HCT116 (cell line): ENCODE measurements around the gene CXXC5. TPM values are rescaled to one million over a fixed set of nuclear protein-coding genes. Genes with fewer than 3 reads are reported as not detected.
A peak's percentile ranks its signal among the peaks of the same experiment; 100 is the strongest.

ENCODE experiments used
- ATAC-seq: fragments of 200-7000 bp; cut with Tn5 transposase; 2 replicates; pipeline ENCODE4 v1.9.1; 2020; ENCODE audit warnings: mild to moderate bottlenecking, moderate library complexity
- BruUV-seq: library from RNA; stranded (reverse); fragments of 400-500 nt; replicated peaks from 2 replicates; lab custom pipeline; 2021; lab: Mats Ljungman, UMichigan
- CTCF ChIA-PET: fragments of 300-600 bp; sonication (Branson Sonifier 250); formaldehyde crosslinking; loops from one replicate; lab custom pipeline; 2021; ENCODE audit warnings: antibody characterized with exemption; lab: Charles Lee
- POLR2A ChIA-PET: fragments of 300-600, 350-600 bp; sonication (Branson Sonifier 250); formaldehyde crosslinking; loops from one replicate; lab custom pipeline; 2021; ENCODE audit warnings: antibody characterized with exemption; lab: Charles Lee
- RAD21 ChIA-PET, 2 experiments: fragments of 300-600 bp; sonication (Branson Sonifier 250); formaldehyde crosslinking; loops; one replicate each; lab custom pipeline; 2023; ENCODE audit warnings: low total read pairs in 2 of 2; ENCODE audit not compliant: uncharacterized antibody in 2 of 2, unreplicated experiment in 2 of 2, low non-redundant PET in 1 of 2; lab: Charles Lee
- DNase-seq: peaks from one replicate; pipeline ENCODE4 v3.0.0-alpha.2; 2010; ENCODE audit warnings: low read depth, low spot score
- H2AFZ ChIP-seq: fragments of 200-600 bp; shearing (Covaris generic), sonication (generic); 2 replicates; pipeline ENCODE4 v1.6.1; 2017; ENCODE audit warnings: low read depth, mixed run types, mixed read lengths, antibody characterized with exemption, low read length; ENCODE audit not compliant: poor library complexity, severe bottlenecking
- H3K27ac ChIP-seq: 2 replicates; pipeline ENCODE4 v1.5.1; 2012; ENCODE audit warnings: low read depth, low read length
- H3K27me3 ChIP-seq: fragments of 200-600 bp; sonication (generic); 2 replicates; pipeline ENCODE4 v1.6.1; 2016; ENCODE audit warnings: mixed run types, low read length, mixed read lengths; ENCODE audit not compliant: insufficient read depth
- H3K36me3 ChIP-seq, 2 experiments: fragments of 200-500 bp in 1 of 2; fragments of 200-600 bp in 1 of 2; sonication (Bioruptor generic) in 1 of 2; sonication (generic) in 1 of 2; 2 replicates each; pipeline versions ENCODE4 v1.5.1 to v1.6.1; 2014 to 2016; ENCODE audit warnings: low read length in 2 of 2, inconsistent platforms in 1 of 2, mixed read lengths in 1 of 2, mixed run types in 1 of 2; ENCODE audit not compliant: insufficient read depth in 2 of 2, control insufficient read depth in 1 of 2
- H3K4me1 ChIP-seq, 2 experiments: fragments of 200-600 bp in 1 of 2; sonication (generic) in 1 of 2; 2 replicates each; pipeline versions ENCODE4 v1.5.1 to v1.6.1; 2012 to 2017; ENCODE audit warnings: low read length in 2 of 2, inconsistent platforms in 1 of 2, mild to moderate bottlenecking in 1 of 2, mixed read lengths in 1 of 2, mixed run types in 1 of 2, moderate library complexity in 1 of 2; ENCODE audit not compliant: insufficient read depth in 2 of 2, control insufficient read depth in 1 of 2
- H3K4me2 ChIP-seq: fragments of 200-600 bp; sonication (generic); 2 replicates; pipeline ENCODE4 v1.6.1; 2017; ENCODE audit warnings: mixed run types, low read length, mixed read lengths
- H3K4me3 ChIP-seq, 2 experiments: fragments of 200-600 bp in 1 of 2; sonication (generic) in 1 of 2; replicated peaks in 1 of 2; 2 replicates each; pipeline ENCODE4 v1.5.1; 2011 to 2016; ENCODE audit warnings: low read length in 2 of 2, control low read depth in 1 of 2, low read depth in 1 of 2, mild to moderate bottlenecking in 1 of 2, mixed read lengths in 1 of 2, mixed run types in 1 of 2
- H3K79me2 ChIP-seq: fragments of 200-600 bp; sonication (generic); 2 replicates; pipeline ENCODE4 v1.6.1; 2017; ENCODE audit warnings: mild to moderate bottlenecking, mixed run types, low read length, moderate library complexity, mixed read lengths; ENCODE audit not compliant: insufficient read depth
- H3K9ac ChIP-seq: fragments of 200-600 bp; sonication (generic); 2 replicates; pipeline ENCODE4 v1.6.1; 2016; ENCODE audit warnings: low read length, mixed read lengths
- H3K9me2 ChIP-seq: fragments of 200-600 bp; sonication (generic), shearing (Covaris generic); 2 replicates; pipeline ENCODE4 v1.6.1; 2017; ENCODE audit warnings: mixed run types, mild to moderate bottlenecking, moderate library complexity; ENCODE audit not compliant: insufficient read depth
- H3K9me3 ChIP-seq, 2 experiments: fragments of 200-500 bp in 1 of 2; fragments of 200-600 bp in 1 of 2; sonication (Bioruptor generic) in 1 of 2; sonication (generic) in 1 of 2; 2 replicates each; pipeline ENCODE4 v1.6.1; 2014 to 2017; ENCODE audit warnings: low read length in 2 of 2, mixed read lengths in 2 of 2, inconsistent platforms in 1 of 2, low read depth in 1 of 2, mild to moderate bottlenecking in 1 of 2, mixed run types in 1 of 2, moderate library complexity in 1 of 2; ENCODE audit not compliant: control insufficient read depth in 1 of 2, insufficient read depth in 1 of 2
- H4K20me1 ChIP-seq: fragments of 200-600 bp; sonication (generic), shearing (Covaris generic); 2 replicates; pipeline ENCODE4 v1.6.1; 2017; ENCODE audit warnings: mixed run types, mild to moderate bottlenecking, moderate library complexity; ENCODE audit not compliant: insufficient read depth
- EZH2 ChIP-seq: fragments of 200-600 bp; sonication (generic); IDR thresholded peaks from 2 replicates; pipeline ENCODE4 v1.6.1; 2017; ENCODE audit warnings: antibody characterized with exemption, mixed run types
- EZH2phosphoT487 ChIP-seq: fragments of 200-600 bp; IDR thresholded peaks from 2 replicates; pipeline ENCODE4 v1.6.1; 2018; ENCODE audit warnings: antibody characterized with exemption, borderline replicate concordance
- POLR2AphosphoS5 ChIP-seq: IDR thresholded peaks from 2 replicates; pipeline ENCODE4 v1.6.1; 2011; ENCODE audit warnings: mild to moderate bottlenecking, low read depth, low read length, moderate library complexity
- SIN3A ChIP-seq: IDR thresholded peaks from 2 replicates; pipeline ENCODE4 v1.6.1; 2012; ENCODE audit warnings: low read depth
- YY1 ChIP-seq: IDR thresholded peaks from 2 replicates; pipeline ENCODE4 v1.6.1; 2011; ENCODE audit warnings: low read length, low read depth, moderate library complexity, mild to moderate bottlenecking; ENCODE audit not compliant: insufficient replicate concordance; ENCODE audit errors: extremely low read depth
- ZFX ChIP-seq: fragments of 450-650 bp; IDR thresholded peaks from 2 replicates; pipeline ENCODE4 v1.6.1; 2017
- intact Hi-C: fragments of 100-400 bp; cut with micrococcal nuclease; formaldehyde crosslinking; loops from 2 replicates; pipeline ENCODE4 v1.10.0; 2022
- total RNA-seq: library from RNA; stranded (reverse); gene quantifications from one replicate; pipeline ENCODE4 v1.2.1, GENCODE V29; 2021; ENCODE audit not compliant: unreplicated experiment
- TF ChIP-seq, protein P1 (sequence below): IDR thresholded peaks from 2 replicates; pipeline ENCODE4 v1.6.1; 2012
- TF ChIP-seq, protein P2 (sequence below): IDR thresholded peaks from 2 replicates; pipeline ENCODE4 v1.6.1; 2012; ENCODE audit warnings: low read depth

CXXC5 gene
- total RNA-seq, 1 experiment from 2014 or later, result 43.1 TPM

DNA sequence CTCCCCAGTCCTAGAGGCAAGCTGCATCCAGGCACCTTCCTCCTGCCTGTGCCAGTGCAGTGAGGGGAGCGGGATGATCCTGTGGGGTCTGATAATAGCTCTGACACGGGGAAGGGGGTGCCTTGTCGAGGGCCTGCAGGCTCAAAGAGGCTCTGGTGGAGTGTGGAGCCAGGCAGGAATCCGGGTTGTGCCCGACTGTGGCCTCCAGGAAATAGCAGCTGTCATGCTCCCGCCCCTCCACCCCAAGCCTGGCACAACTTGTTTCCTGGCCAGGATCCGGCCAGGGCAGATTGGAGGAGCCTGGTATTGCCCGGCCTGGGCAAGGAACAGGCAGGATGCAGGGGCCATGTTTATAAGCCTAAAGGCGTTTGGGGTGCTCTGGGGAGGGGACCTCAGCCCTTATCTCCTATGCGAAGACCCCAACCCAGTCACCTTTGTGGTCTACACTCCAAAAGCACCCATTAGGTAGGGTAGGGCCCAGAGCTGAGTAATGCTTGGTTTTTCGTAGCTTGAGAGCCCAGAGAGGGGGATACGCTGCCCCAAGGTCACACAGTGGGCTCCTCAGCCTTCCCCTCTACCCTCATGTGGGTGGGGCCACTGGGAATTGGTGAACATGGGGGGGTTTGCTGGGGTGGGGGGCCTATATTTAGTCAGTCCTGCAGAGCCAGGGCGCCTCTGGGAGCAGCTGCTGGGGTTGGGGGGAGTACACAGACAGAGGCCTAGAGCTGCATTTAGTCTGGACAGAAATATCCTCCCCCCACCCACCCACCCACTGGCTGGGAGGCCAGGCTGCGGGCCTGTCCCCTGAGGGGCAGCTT is 12.2 kb downstream of the CXXC5 start:
- peaks cover 89% of the 10 kb centered on the region for H3K79me2 ChIP-seq
- peak; percentile 58 for ATAC-seq
- no peak overlapping the region for H2AFZ ChIP-seq

More for the DNA sequence above, 12.2 kb downstream of the CXXC5 start:
- Histone ChIP-seq H3K4me3 (peak overlapping the region; percentile 42 to 56), H3K9me3 (no peaks in the 10 kb centered on the region), H3K9ac (peak overlapping the region; percentile 55), H3K4me2 (peak overlapping the region; percentile 76), H4K20me1 (no peaks in the 10 kb centered on the region), H3K36me3 (no peaks in the 10 kb centered on the region), H3K27me3 (no peaks in the 10 kb centered on the region), H3K9me2 (no peaks in the 10 kb centered on the region), H3K27ac (peak overlapping the region; percentile 97), H3K4me1 (peaks cover 75 to 92% of the 10 kb centered on the region in 2 experiments)
- POLR2A ChIA-PET, result interaction anchor here (0.6 to 4.8 kb wide), 7 partner anchors 9 to 50 kb away, joined by 3 to 36 read pairs (median 7); partner anchors contain the start of gene CXXC5
- TF ChIP-seq, protein P1, sequence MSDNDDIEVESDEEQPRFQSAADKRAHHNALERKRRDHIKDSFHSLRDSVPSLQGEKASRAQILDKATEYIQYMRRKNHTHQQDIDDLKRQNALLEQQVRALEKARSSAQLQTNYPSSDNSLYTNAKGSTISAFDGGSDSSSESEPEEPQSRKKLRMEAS, result no peak
- no peak for TF ChIP-seq SIN3A
- peak; percentile 73 for TF ChIP-seq POLR2AphosphoS5
- TF ChIP-seq, protein P2, sequence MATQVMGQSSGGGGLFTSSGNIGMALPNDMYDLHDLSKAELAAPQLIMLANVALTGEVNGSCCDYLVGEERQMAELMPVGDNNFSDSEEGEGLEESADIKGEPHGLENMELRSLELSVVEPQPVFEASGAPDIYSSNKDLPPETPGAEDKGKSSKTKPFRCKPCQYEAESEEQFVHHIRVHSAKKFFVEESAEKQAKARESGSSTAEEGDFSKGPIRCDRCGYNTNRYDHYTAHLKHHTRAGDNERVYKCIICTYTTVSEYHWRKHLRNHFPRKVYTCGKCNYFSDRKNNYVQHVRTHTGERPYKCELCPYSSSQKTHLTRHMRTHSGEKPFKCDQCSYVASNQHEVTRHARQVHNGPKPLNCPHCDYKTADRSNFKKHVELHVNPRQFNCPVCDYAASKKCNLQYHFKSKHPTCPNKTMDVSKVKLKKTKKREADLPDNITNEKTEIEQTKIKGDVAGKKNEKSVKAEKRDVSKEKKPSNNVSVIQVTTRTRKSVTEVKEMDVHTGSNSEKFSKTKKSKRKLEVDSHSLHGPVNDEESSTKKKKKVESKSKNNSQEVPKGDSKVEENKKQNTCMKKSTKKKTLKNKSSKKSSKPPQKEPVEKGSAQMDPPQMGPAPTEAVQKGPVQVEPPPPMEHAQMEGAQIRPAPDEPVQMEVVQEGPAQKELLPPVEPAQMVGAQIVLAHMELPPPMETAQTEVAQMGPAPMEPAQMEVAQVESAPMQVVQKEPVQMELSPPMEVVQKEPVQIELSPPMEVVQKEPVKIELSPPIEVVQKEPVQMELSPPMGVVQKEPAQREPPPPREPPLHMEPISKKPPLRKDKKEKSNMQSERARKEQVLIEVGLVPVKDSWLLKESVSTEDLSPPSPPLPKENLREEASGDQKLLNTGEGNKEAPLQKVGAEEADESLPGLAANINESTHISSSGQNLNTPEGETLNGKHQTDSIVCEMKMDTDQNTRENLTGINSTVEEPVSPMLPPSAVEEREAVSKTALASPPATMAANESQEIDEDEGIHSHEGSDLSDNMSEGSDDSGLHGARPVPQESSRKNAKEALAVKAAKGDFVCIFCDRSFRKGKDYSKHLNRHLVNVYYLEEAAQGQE, result no peak
- no peak for TF ChIP-seq EZH2
- peak; percentile 83 for TF ChIP-seq YY1
- TF ChIP-seq EZH2phosphoT487, result no peak
- no peak for TF ChIP-seq ZFX
- intact Hi-C loops, result no loop called here
- DNase-seq, result no peak
- RAD21 ChIA-PET, result interaction anchor here (0.7 to 1.7 kb wide), 4 partner anchors 12 to 27 kb away, joined by 3 to 10 read pairs (median 3); partner anchors contain the start of gene CXXC5 (in 1 of the 2)
- CTCF ChIA-PET, result interaction anchor here (0.9 to 2.4 kb wide), 11 partner anchors 11 to 105 kb away, joined by 3 to 12 read pairs (median 4); partner anchors contain the start of gene CXXC5
- BruUV-seq, result no TSS peak
